Uterus (tissue), 2 donors: ENCODE results near the gene GOSR2.

Source experiments
- CTCF ChIP-seq, 4 experiments: fragments of 200-600 bp in 2 of 4; fragments of 450-650 bp in 2 of 4; sonication (generic) in 2 of 4; IDR thresholded peaks; one replicate each; pipeline ENCODE4 v1.5.1; 2016 to 2019; ENCODE audit warnings: antibody characterized with exemption in 4 of 4, mild to moderate bottlenecking in 2 of 4, moderate library complexity in 1 of 4
- POLR2A ChIP-seq, 2 donors: fragments of 450-650 bp; IDR thresholded peaks; one replicate each; pipeline ENCODE4 v1.6.1; 2016; ENCODE audit warnings: antibody characterized with exemption in 2 of 2, mild to moderate bottlenecking in 1 of 2, moderate library complexity in 1 of 2

- TF ChIP-seq CTCF (IDR thresholded peaks at IDR 0.05) (no peak), POLR2A (IDR thresholded peaks at IDR 0.05) (no peak)
These were observed 46.0 kb upstream of the GOSR2 start for GRCh38 chr17:46876926-46877325.
